ENCODE results near the gene NDUFAF2.

NDUFAF2 gene

DNA sequence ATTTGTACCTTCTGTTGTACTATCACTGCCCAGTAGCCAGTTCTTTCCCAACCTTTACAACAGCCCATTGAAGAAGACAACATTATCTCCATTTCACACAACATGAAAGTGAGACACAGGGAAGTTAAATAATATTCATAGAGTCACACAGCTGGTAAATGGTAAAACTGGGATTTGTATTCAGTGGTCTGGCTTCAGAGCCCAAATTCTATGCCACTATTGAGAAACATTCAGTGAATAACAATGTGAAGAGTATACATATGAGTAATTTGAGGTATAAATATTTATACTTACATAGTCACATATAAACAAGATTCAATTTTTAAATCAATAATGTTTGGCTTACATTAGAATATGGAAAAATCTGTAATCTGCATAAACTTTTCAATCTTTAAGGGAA lies 203.5 kb downstream of the NDUFAF2 start:
- TF ChIP-seq, protein P1, sequence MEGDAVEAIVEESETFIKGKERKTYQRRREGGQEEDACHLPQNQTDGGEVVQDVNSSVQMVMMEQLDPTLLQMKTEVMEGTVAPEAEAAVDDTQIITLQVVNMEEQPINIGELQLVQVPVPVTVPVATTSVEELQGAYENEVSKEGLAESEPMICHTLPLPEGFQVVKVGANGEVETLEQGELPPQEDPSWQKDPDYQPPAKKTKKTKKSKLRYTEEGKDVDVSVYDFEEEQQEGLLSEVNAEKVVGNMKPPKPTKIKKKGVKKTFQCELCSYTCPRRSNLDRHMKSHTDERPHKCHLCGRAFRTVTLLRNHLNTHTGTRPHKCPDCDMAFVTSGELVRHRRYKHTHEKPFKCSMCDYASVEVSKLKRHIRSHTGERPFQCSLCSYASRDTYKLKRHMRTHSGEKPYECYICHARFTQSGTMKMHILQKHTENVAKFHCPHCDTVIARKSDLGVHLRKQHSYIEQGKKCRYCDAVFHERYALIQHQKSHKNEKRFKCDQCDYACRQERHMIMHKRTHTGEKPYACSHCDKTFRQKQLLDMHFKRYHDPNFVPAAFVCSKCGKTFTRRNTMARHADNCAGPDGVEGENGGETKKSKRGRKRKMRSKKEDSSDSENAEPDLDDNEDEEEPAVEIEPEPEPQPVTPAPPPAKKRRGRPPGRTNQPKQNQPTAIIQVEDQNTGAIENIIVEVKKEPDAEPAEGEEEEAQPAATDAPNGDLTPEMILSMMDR (IDR thresholded peaks at IDR 0.05; ENCODE audit: borderline replicate concordance, insufficient read depth, low read depth, low read length), result no peak
- H3K4me3 ChIP-seq (ENCODE audit: low read depth, low read length), result no peak overlapping the region

DNA sequence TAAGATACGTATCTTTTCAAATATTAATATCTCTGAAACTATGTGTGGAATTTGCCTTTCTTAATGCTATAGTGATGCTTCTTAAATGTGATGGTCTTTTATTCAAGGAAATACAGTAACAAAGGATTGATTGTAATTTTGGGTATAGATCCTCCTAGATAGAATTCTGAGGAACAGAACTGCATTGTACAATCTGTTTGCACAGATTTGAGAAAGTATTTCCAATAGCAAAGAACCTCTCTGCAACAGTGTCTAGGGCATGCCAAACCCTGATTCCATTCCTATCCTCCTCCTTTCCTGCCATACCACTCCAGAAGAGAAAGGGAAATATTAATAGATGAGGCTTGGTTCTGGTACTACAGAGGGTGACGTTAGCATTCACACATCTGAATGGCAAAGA lies 206.9 kb downstream of the NDUFAF2 start:
- TF ChIP-seq, protein P1 (IDR thresholded peaks at IDR 0.05; ENCODE audit: borderline replicate concordance, insufficient read depth, low read depth, low read length), result no peak
- H3K4me3 ChIP-seq (ENCODE audit: low read depth, low read length), result no peak overlapping the region

DNA sequence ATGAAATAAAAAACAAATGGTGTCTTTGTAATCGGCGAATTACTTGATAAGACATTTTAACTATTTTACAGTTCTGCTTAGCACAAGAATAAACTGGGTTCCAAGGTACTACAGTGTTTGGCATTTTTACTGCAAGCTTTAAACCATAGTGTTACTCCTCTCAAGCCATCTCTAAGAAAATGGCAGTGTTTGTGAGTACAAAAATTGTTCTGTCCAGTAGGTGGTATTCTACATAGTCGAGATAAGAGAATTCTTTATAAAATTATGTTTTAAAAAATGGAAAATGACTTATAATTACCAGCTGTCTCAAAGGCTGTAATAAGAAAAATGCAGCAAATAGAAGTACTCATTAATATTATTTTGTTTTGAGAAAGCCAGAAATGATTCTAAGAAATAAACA lies 214.1 kb downstream of the NDUFAF2 start:
- TF ChIP-seq, protein P1 (IDR thresholded peaks at IDR 0.05; ENCODE audit: borderline replicate concordance, insufficient read depth, low read depth, low read length), result no peak
- H3K4me3 ChIP-seq (ENCODE audit: low read depth, low read length), result no peak overlapping the region

DNA sequence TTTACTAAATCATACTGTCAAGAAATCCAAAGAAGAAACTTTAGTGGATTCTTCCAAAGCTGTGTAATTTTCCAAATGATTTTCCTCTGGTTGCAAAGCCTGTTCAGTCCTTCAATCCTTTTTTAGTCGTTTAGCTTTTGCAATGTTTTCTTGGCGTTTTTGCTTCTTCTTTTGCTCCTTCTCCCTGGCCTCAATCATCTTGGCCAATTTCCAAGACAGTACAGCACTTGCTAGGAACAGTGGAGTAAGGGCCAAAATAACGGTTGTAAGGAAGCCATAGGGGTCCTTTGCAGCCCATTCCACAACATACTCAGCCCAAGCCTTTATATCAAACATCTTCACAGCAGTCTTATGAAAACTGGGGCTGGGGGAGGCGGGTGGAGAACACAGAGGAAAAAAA lies 214.8 kb downstream of the NDUFAF2 start:
- H3K4me3 ChIP-seq (ENCODE audit: low read depth, low read length), result no peak overlapping the region
- TF ChIP-seq, protein P1 (IDR thresholded peaks at IDR 0.05; ENCODE audit: borderline replicate concordance, insufficient read depth, low read depth, low read length), result no peak

DNA sequence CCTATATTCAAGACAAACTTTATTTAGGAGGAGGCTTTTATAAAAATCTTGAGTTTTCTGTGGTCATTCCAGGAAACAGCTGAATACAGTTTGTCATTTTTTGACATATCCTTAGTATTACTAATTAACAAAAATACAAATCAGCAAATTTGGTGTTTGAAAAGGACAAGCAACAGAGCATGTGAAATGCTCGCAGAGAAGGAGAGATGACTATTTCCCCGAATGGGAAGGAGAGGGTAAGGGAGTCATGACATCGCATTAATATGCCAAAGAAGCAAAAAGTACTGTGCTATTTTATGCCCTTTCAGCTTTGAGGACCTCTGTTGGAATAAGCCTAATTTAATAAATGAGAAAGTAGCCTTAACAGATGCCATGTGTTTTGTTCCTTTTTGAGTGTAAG lies 215.5 kb downstream of the NDUFAF2 start:
- TF ChIP-seq, protein P1 (IDR thresholded peaks at IDR 0.05; ENCODE audit: borderline replicate concordance, insufficient read depth, low read depth, low read length), result no peak
- no peak overlapping the region for H3K4me3 ChIP-seq (ENCODE audit: low read depth, low read length)

DNA sequence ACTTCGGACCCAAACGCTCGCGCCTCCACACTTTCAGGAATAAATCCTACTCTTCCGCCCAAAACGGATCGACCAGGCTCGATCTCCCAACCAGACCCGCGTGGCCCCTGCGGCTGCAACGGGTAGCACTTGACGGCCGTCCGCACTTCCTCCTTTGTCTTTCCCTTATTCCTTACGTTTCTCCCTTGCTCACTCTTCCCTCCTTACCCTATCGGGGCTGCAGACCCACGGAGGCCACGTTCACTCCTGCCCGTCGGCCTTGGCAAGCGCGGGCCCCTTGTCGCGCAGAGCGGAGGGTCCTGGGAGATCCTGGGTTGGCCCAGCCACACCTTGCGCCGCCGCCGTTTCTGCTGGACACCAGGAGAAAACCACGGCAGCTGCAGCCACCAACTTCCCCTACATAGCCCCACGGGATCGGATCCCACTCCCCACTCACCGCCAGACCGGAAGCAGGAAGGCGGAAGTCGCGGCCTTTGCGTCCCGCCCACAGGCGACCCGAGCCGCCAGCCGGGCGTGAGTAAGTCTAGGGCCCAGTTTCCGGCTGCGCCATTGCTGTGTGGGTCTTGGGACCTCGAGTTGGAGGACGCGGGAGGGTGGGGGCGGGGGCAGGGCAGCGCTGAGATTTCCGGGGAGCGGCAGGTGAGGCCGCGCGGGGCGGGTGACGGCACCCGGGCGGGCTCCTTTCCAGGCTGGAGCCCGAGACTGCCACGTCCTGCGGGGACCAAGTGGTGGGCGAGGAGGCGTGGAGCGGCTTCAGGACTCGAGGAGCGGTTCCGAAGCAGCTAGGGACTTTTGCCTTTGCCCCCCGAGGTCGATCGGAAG lies 217.2 kb downstream of the NDUFAF2 start, which contains the start of gene SMIM15:
TSS of gene SMIM15 (minus strand) at position 459 of the 822 bp plus-strand sequence. CDS start 2,297 bp downstream, outside the sequence.
- peak within 1 kb of the TSS; percentile 96 for H3K4me3 ChIP-seq (ENCODE audit: low read depth, low read length)
- TF ChIP-seq, protein P1 (IDR thresholded peaks at IDR 0.05; ENCODE audit: borderline replicate concordance, insufficient read depth, low read depth, low read length), result no peak

Measured in GM12875 (cell line).